NCI-H2171 treated with DMSO at 0.1 percent for 48 hours (cell line): ENCODE results near the gene ELN.
"Not testable (repeated sequence)": the region's sequence is repeated elsewhere in the genome, so short reads cannot be mapped to it uniquely, and the experiment has no call there.

Source experiments
- DNase-seq: peaks from one replicate; lab custom pipeline; 2025; lab: John Stamatoyannopoulos, UW

Gene ELN

GRCh38 chr7:74027683-74028320 is at the start of gene ELN:
Gene ELN (plus strand): TSS chr7:74028173. CDS start chr7:74028188, 15 bp downstream.
- DNase-seq: no peak

GRCh38 chr7:73978661-73979563 is 49.1 kb upstream of the ELN start:
- peak; percentile 96 for DNase-seq

GRCh38 chr7:73979656-73980055 is 48.3 kb upstream of the ELN start:
- not testable (repeated sequence) for DNase-seq

GRCh38 chr7:73980206-73980605 is 47.8 kb upstream of the ELN start:
- DNase-seq: no peak

- DNase-seq: no peak
Observed at GRCh38 chr7:73981933-73982332, 46.0 kb upstream of the ELN start.

- no peak for DNase-seq
Observed at GRCh38 chr7:73983437-73984164, 44.4 kb upstream of the ELN start.

GRCh38 chr7:73984481-73985205 is 43.3 kb upstream of the ELN start:
- no peak for DNase-seq

GRCh38 chr7:73985737-73986141 is 42.2 kb upstream of the ELN start:
- no peak for DNase-seq

- DNase-seq: no peak
Observed at GRCh38 chr7:73986158-73986631, 41.8 kb upstream of the ELN start.

GRCh38 chr7:73987298-73987697 is 40.7 kb upstream of the ELN start:
- no peak for DNase-seq

GRCh38 chr7:73988197-73988596 is 39.8 kb upstream of the ELN start:
- no peak for DNase-seq

GRCh38 chr7:73991522-73992100 is 36.4 kb upstream of the ELN start:
- DNase-seq: no peak

GRCh38 chr7:73992101-73992562 is 35.8 kb upstream of the ELN start:
- DNase-seq: no peak

GRCh38 chr7:73994023-73994422 is 34.0 kb upstream of the ELN start:
- DNase-seq: no peak

GRCh38 chr7:73994761-73995160 is 33.2 kb upstream of the ELN start:
- DNase-seq: no peak

GRCh38 chr7:73995330-73995729 is 32.6 kb upstream of the ELN start:
- DNase-seq: no peak

- no peak for DNase-seq
Observed at GRCh38 chr7:73995821-73996511, 32.0 kb upstream of the ELN start.

GRCh38 chr7:73997056-73997455 is 30.9 kb upstream of the ELN start:
- no peak for DNase-seq

GRCh38 chr7:73999664-74000435 is 28.1 kb upstream of the ELN start:
- no peak for DNase-seq
